Karpas-422 (cell line): Measurements from ENCODE around the gene GPR42. TPM values are rescaled to one million over a fixed set of nuclear protein-coding genes. Genes with fewer than 3 reads are reported as not detected.

ENCODE experiments used
- DNase-seq: peaks from one replicate; pipeline ENCODE4 v3.0.0-alpha.2; 2015
- H2AFZ ChIP-seq: fragments of 200-600 bp; sonication (generic); 2 replicates; pipeline ENCODE4 v1.6.1; 2014; ENCODE audit warnings: antibody characterized with exemption, low read length, mixed read lengths
- H3K27ac ChIP-seq: fragments of 200-600 bp; sonication (generic); 2 replicates; pipeline ENCODE4 v1.5.1; 2014; ENCODE audit warnings: mild to moderate bottlenecking, low read length, moderate library complexity
- H3K27me3 ChIP-seq: fragments of 200-600 bp; sonication (generic); 2 replicates; pipeline ENCODE4 v1.6.1; 2014; ENCODE audit warnings: low read length, mixed read lengths
- H3K36me3 ChIP-seq: fragments of 200-600 bp; sonication (generic); 2 replicates; pipeline ENCODE4 v1.6.1; 2014; ENCODE audit warnings: low read length, mixed read lengths; ENCODE audit not compliant: insufficient read depth
- H3K4me1 ChIP-seq: fragments of 200-600 bp; sonication (generic); 2 replicates; pipeline ENCODE4 v1.6.1; 2014; ENCODE audit warnings: mild to moderate bottlenecking, low read length, mixed read lengths
- H3K4me2 ChIP-seq: fragments of 200-600 bp; sonication (generic); 2 replicates; pipeline ENCODE4 v1.6.1; 2014; ENCODE audit warnings: low read length, low read depth, mild to moderate bottlenecking; ENCODE audit not compliant: poor library complexity, severe bottlenecking
- H3K4me3 ChIP-seq: fragments of 200-600 bp; sonication (generic); 2 replicates; pipeline ENCODE4 v1.5.1; 2014; ENCODE audit warnings: mild to moderate bottlenecking, antibody characterized with exemption, low read length, mixed read lengths
- H3K79me2 ChIP-seq: fragments of 200-600 bp; sonication (generic); 2 replicates; pipeline ENCODE4 v1.6.1; 2014; ENCODE audit warnings: mild to moderate bottlenecking, low read length, mixed read lengths
- H3K9ac ChIP-seq: fragments of 200-600 bp; sonication (generic); 2 replicates; pipeline ENCODE4 v1.6.0; 2014; ENCODE audit warnings: low read length
- H3K9me2 ChIP-seq: fragments of 200-600 bp; sonication (generic), shearing (Covaris generic); replicated peaks from 2 replicates; pipeline ENCODE4 v1.6.0; 2014; ENCODE audit warnings: mild to moderate bottlenecking, low read length, moderate library complexity; ENCODE audit not compliant: insufficient read depth
- H3K9me3 ChIP-seq: fragments of 300-700, 200-600 bp; sonication (generic); 2 replicates; pipeline ENCODE4 v1.6.1; 2014; ENCODE audit warnings: low read length, mixed read lengths
- H4K20me1 ChIP-seq: fragments of 200-600 bp; sonication (generic); 2 replicates; pipeline ENCODE4 v1.6.1; 2014; ENCODE audit warnings: mild to moderate bottlenecking, antibody characterized with exemption, low read length, low read depth; ENCODE audit not compliant: insufficient read depth
- total RNA-seq: library from RNA; depleted of rRNA; stranded (reverse); fragments of >200 nt; shearing (Covaris generic); gene quantifications from 2 replicates; pipeline ENCODE4 v1.2.3, GENCODE V29; 2014; ENCODE audit warnings: low replicate concordance

The GPR42 gene
- total RNA-seq, 1 experiment from 2014 or later, result not detected

GRCh38 chr19:35341565-35342225, 29.2 kb upstream of the GPR42 start:
- Histone ChIP-seq H3K79me2 (no peaks in the 10 kb centered on the region), H2AFZ (no peak overlapping the region), H3K27me3 (no peaks in the 10 kb centered on the region), H3K4me1 (peaks cover 27% of the 10 kb centered on the region), H3K36me3 (peaks cover 28% of the 10 kb centered on the region), H3K9me3 (no peaks in the 10 kb centered on the region), H3K27ac (no peak overlapping the region), H3K4me2 (no peak overlapping the region), H3K9ac (no peak overlapping the region), H3K4me3 (no peak overlapping the region), H3K9me2 (no peaks in the 10 kb centered on the region), H4K20me1 (peaks cover 21% of the 10 kb centered on the region; the same call in 1 of the 2 replicates)
- DNase-seq, result no peak

- Histone ChIP-seq H3K9me3 (no peaks in the 10 kb centered on the region), H3K27ac (no peak overlapping the region), H3K9me2 (no peaks in the 10 kb centered on the region), H3K36me3 (peaks cover 28% of the 10 kb centered on the region), H3K79me2 (no peaks in the 10 kb centered on the region), H2AFZ (no peak overlapping the region), H3K4me1 (peaks cover 35% of the 10 kb centered on the region), H3K4me3 (no peak overlapping the region), H3K4me2 (no peak overlapping the region), H3K9ac (no peak overlapping the region), H3K27me3 (no peaks in the 10 kb centered on the region), H4K20me1 (peaks cover 21% of the 10 kb centered on the region; the same call in 1 of the 2 replicates)
- no peak for DNase-seq
Measured at GRCh38 chr19:35342430-35342829, 28.4 kb upstream of the GPR42 start.

GRCh38 chr19:35344511-35345031, 26.3 kb upstream of the GPR42 start:
- DNase-seq, result peak; percentile 24
- no peaks in the 10 kb centered on the region for H3K9me3 ChIP-seq
- H3K27me3 ChIP-seq, result no peaks in the 10 kb centered on the region
- no peaks in the 10 kb centered on the region for H3K9me2 ChIP-seq
- no peak overlapping the region for H3K27ac ChIP-seq
- H3K36me3 ChIP-seq, result peaks cover 19% of the 10 kb centered on the region
- H2AFZ ChIP-seq, result no peak overlapping the region
- H3K4me2 ChIP-seq, result no peak overlapping the region
- no peak overlapping the region for H3K9ac ChIP-seq
- no peak overlapping the region for H3K4me3 ChIP-seq
- H4K20me1 ChIP-seq, result peaks cover 31% of the 10 kb centered on the region
- H3K4me1 ChIP-seq, result peaks cover 56% of the 10 kb centered on the region
- H3K79me2 ChIP-seq, result no peaks in the 10 kb centered on the region

- DNase-seq, result peak; percentile 40
- peak overlapping the region; percentile 58; the same call in 1 of the 2 replicates for H3K9ac ChIP-seq
- peak overlapping the region; percentile 87 for H3K27ac ChIP-seq
- H2AFZ ChIP-seq, result no peak overlapping the region
- H3K36me3 ChIP-seq, result peaks cover 16% of the 10 kb centered on the region
- no peaks in the 10 kb centered on the region for H3K9me3 ChIP-seq
- peak overlapping the region; percentile 53 for H3K4me2 ChIP-seq
- no peaks in the 10 kb centered on the region for H3K79me2 ChIP-seq
- no peaks in the 10 kb centered on the region for H3K27me3 ChIP-seq
- H3K9me2 ChIP-seq, result no peaks in the 10 kb centered on the region
- H3K4me3 ChIP-seq, result no peak overlapping the region
- H4K20me1 ChIP-seq, result peaks cover 37% of the 10 kb centered on the region
- H3K4me1 ChIP-seq, result peaks cover 67% of the 10 kb centered on the region
Measured at GRCh38 chr19:35345671-35346111, 25.2 kb upstream of the GPR42 start.

- Histone ChIP-seq H3K36me3 (peaks cover 12% of the 10 kb centered on the region), H3K4me2 (peak overlapping the region; percentile 53)
Measured at GRCh38 chr19:35346193-35347052, 24.4 kb upstream of the GPR42 start.

GRCh38 chr19:35347171-35347929, 23.5 kb upstream of the GPR42 start, which contains the start of gene FFAR1:
FFAR1 (plus strand) TSS chr19:35347902; CDS start chr19:35351552, 3,650 bp downstream.
- DNase-seq, result peak; percentile 92
- H3K4me3 ChIP-seq, result peak within 1 kb of the TSS; percentile 16; the same call in 1 of the 2 replicates
- H3K4me2 ChIP-seq, result peak within 1 kb of the TSS; percentile 53
- no peaks in the 10 kb centered on the region for H3K27me3 ChIP-seq
- no peaks in the 10 kb centered on the region for H3K9me2 ChIP-seq
- H3K9me3 ChIP-seq, result no peaks in the 10 kb centered on the region
- no peaks in the 10 kb centered on the region for H3K79me2 ChIP-seq
- peaks cover 10% of the 10 kb centered on the region for H3K36me3 ChIP-seq
- peaks cover 73% of the 10 kb centered on the region for H3K4me1 ChIP-seq
- H2AFZ ChIP-seq, result no peak within 1 kb of the TSS
- H3K27ac ChIP-seq, result peak within 1 kb of the TSS; percentile 87
- H4K20me1 ChIP-seq, result peaks cover 29% of the 10 kb centered on the region
- peak within 1 kb of the TSS; percentile 58 for H3K9ac ChIP-seq

More at GRCh38 chr19:35346193-35347052, 24.4 kb upstream of the GPR42 start:
- Histone ChIP-seq H2AFZ (no peak overlapping the region), H3K27ac (peak overlapping the region; percentile 87), H3K9me2 (no peaks in the 10 kb centered on the region), H3K27me3 (no peaks in the 10 kb centered on the region), H3K9ac (peak overlapping the region; percentile 58), H3K4me3 (peak overlapping the region; percentile 16; the same call in 1 of the 2 replicates), H3K9me3 (no peaks in the 10 kb centered on the region), H3K4me1 (peaks cover 71% of the 10 kb centered on the region), H4K20me1 (peaks cover 33% of the 10 kb centered on the region), H3K79me2 (no peaks in the 10 kb centered on the region)
- DNase-seq, result peak; percentile 76

GRCh38 chr19:35347930-35348298, 23.0 kb upstream of the GPR42 start:
- Histone ChIP-seq H3K9me2 (no peaks in the 10 kb centered on the region), H3K4me3 (no peak overlapping the region), H3K27ac (peak overlapping the region; percentile 87), H3K4me2 (peak overlapping the region; percentile 53), H3K4me1 (peaks cover 79% of the 10 kb centered on the region), H3K9ac (peak overlapping the region; percentile 1; the same call in 1 of the 2 replicates), H3K36me3 (peaks cover 10% of the 10 kb centered on the region), H3K79me2 (no peaks in the 10 kb centered on the region), H4K20me1 (peaks cover 27% of the 10 kb centered on the region), H2AFZ (no peak overlapping the region), H3K27me3 (no peaks in the 10 kb centered on the region), H3K9me3 (no peaks in the 10 kb centered on the region)
- DNase-seq, result no peak
